ENCODE results near the gene CLP1. TPM values are rescaled to one million over a fixed set of nuclear protein-coding genes. Genes with fewer than 3 reads are reported as not detected.
"Not testable (repeated sequence)": the region's sequence is repeated elsewhere in the genome, so short reads cannot be mapped to it uniquely, and the experiment has no call there.

Gene CLP1
- total and polyA plus RNA-seq, 10 of the 15 experiments (the other 5 are each of a cell fraction or from before 2014, with no cell fraction given) = 19.9 to 45.7 (median 27.8) TPM

- H4K20me1 ChIP-seq (ENCODE audit: control insufficient read depth, insufficient read depth); H3K4me3 ChIP-seq; FAIRE-seq; H3K4me1 ChIP-seq (ENCODE audit: control insufficient read depth, insufficient read depth, low read length); ATAC-seq; intact Hi-C loops (cut with micrococcal nuclease; ENCODE audit: unreplicated experiment); H3K79me2 ChIP-seq (ENCODE audit: control insufficient read depth, insufficient read depth, low read length); H3K9me3 ChIP-seq (replicated peaks; ENCODE audit: control insufficient read depth, insufficient read depth, low read length); H2AFZ ChIP-seq (ENCODE audit: control insufficient read depth, low read depth, low read length); POLR2A ChIA-PET; H3K27me3 ChIP-seq (replicated peaks in 1 of 2; ENCODE audit: control insufficient read depth in 2 of 2, insufficient read depth in 2 of 2, low read length in 1 of 2); BruUV-seq (replicated peaks); H3K9ac ChIP-seq (ENCODE audit: control insufficient read depth, insufficient read depth, low read length); DNase-seq (ENCODE audit: low read depth, low spot score); H3K4me2 ChIP-seq (ENCODE audit: control insufficient read depth, insufficient read depth); H3K27ac ChIP-seq (ENCODE audit: control insufficient read depth, insufficient read depth); RAD21 ChIA-PET (ENCODE audit: unreplicated experiment); in situ Hi-C loops (cut with MboI): not testable (repeated sequence)
- SMC1A ChIA-PET (ENCODE audit: uncharacterized antibody, unreplicated experiment) = interaction anchor here (0.9 to 2.9 kb wide), 4 partner anchors 9 to 95 kb away, joined by 4 to 9 read pairs (median 6); no protein-coding TSS in a partner anchor
- peaks cover 3 to 20% of the 10 kb centered on the region in 2 experiments for H3K36me3 ChIP-seq (ENCODE audit: control insufficient read depth in 2 of 2, insufficient read depth in 2 of 2, low read length in 1 of 2)
- WGBS (ENCODE audit: insufficient coverage, insufficient replicate concordance, low lambda C conversion rate, missing lambda C conversion rate) = 90% methylated on average over 6 of the region's 8 CpGs
- CTCF ChIA-PET = interaction anchor here (2.4 kb wide), 1 partner anchor 95 kb away, joined by 8 read pairs; no protein-coding TSS in a partner anchor
These were observed 47.9 kb downstream of the CLP1 start for GRCh38 chr11:57705432-57705831.

GRCh38 chr11:57709802-57710367 lies 52.3 kb downstream of the CLP1 start:
- RAD21 ChIA-PET (ENCODE audit: unreplicated experiment) = interaction anchor here (1.0 to 1.6 kb wide), 3 partner anchors 36 to 91 kb away, joined by 4 to 6 read pairs (median 4); no protein-coding TSS in a partner anchor
- Histone ChIP-seq H2AFZ (ENCODE audit: control insufficient read depth, low read depth, low read length) (no peak overlapping the region), H4K20me1 (ENCODE audit: control insufficient read depth, insufficient read depth) (no peaks in the 10 kb centered on the region), H3K79me2 (ENCODE audit: control insufficient read depth, insufficient read depth, low read length) (peaks cover 48% of the 10 kb centered on the region), H3K4me1 (ENCODE audit: control insufficient read depth, insufficient read depth, low read length) (peaks cover 4% of the 10 kb centered on the region), H3K4me3 (no peak overlapping the region), H3K36me3 (ENCODE audit: control insufficient read depth in 2 of 2, insufficient read depth in 2 of 2, low read length in 1 of 2) (peaks cover 0 to 4% of the 10 kb centered on the region in 2 experiments; a peak in 1 of 4 replicates), H3K27me3 (replicated peaks in 1 of 2; ENCODE audit: control insufficient read depth in 2 of 2, insufficient read depth in 2 of 2, low read length in 1 of 2) (no peaks in the 10 kb centered on the region), H3K4me2 (ENCODE audit: control insufficient read depth, insufficient read depth) (no peak overlapping the region), H3K9ac (ENCODE audit: control insufficient read depth, insufficient read depth, low read length) (no peak overlapping the region), H3K9me3 (replicated peaks; ENCODE audit: control insufficient read depth, insufficient read depth, low read length) (no peaks in the 10 kb centered on the region), H3K27ac (ENCODE audit: control insufficient read depth, insufficient read depth) (no peak overlapping the region)
- POLR2A ChIA-PET = interaction anchor here (0.6 to 1.2 kb wide), 5 partner anchors 11 to 92 kb away, joined by 3 to 6 read pairs (median 3); no protein-coding TSS in a partner anchor
- FAIRE-seq = no peak
- in situ Hi-C loops (cut with MboI) (no loop called here), intact Hi-C loops (cut with micrococcal nuclease; ENCODE audit: unreplicated experiment) (loop anchor here (5.0 kb wide), 1 partner anchor 143 kb away; the partner anchor contains the start of gene UBE2L6)
- no TSS peak for BruUV-seq (replicated peaks)
- no peak for ATAC-seq
- 62% methylated on average over 5 of the region's 5 CpGs for WGBS (ENCODE audit: insufficient coverage, insufficient replicate concordance, low lambda C conversion rate, missing lambda C conversion rate)
- DNase-seq (ENCODE audit: low read depth, low spot score) = no peak
- CTCF ChIA-PET = interaction anchor here (1.1 to 3.1 kb wide), 6 partner anchors 31 to 814 kb away, joined by 3 to 22 read pairs (median 4); partner anchors contain the start of gene SELENOH
- SMC1A ChIA-PET (ENCODE audit: uncharacterized antibody, unreplicated experiment) = interaction anchor here (0.9 to 2.0 kb wide), 6 partner anchors 11 to 91 kb away, joined by 3 to 11 read pairs (median 4); no protein-coding TSS in a partner anchor
- TF ChIP-seq CBFB (IDR thresholded peaks at IDR 0.05; ENCODE audit: low read depth) (no peak), ZNF592 (IDR thresholded peaks at IDR 0.05) (no peak), JUNB (IDR thresholded peaks at IDR 0.05) (peak; percentile 62), IKZF2 (IDR thresholded peaks at IDR 0.05) (0 out of 4 replicates have a peak, but pooled peaks of 1 of the 2 experiments have one; percentile 25), NR2F1 (conservative IDR thresholded peaks at IDR 0.05) (no peak), RUNX3 (IDR thresholded peaks at IDR 0.05; ENCODE audit: low read length) (peak; percentile 48; the same call in 1 of the 2 replicates), EGR1 (IDR thresholded peaks at IDR 0.05; ENCODE audit: borderline replicate concordance in 1 of 2, low read depth in 2 of 2, low read length in 2 of 2) (no peak), ZBTB33 (IDR thresholded peaks at IDR 0.05) (no peak), ZNF24 (IDR thresholded peaks at IDR 0.05) (no peak), NR2C1 (IDR thresholded peaks at IDR 0.05) (no peak), NFXL1 (IDR thresholded peaks at IDR 0.05; ENCODE audit: borderline replicate concordance) (no peak)
